Ishikawa (cell line): ENCODE data around the gene PRKCE.

Source experiments
- CREB1 ChIP-seq: IDR thresholded peaks from 2 replicates; pipeline ENCODE4 v1.6.1; 2012; ENCODE audit warnings: low read depth
- EGR1 ChIP-seq: IDR thresholded peaks from 2 replicates; pipeline ENCODE4 v1.6.1; 2012
- EP300 ChIP-seq: IDR thresholded peaks from 2 replicates; pipeline ENCODE4 v1.6.1; 2012; ENCODE audit warnings: borderline replicate concordance
- FOXM1 ChIP-seq: IDR thresholded peaks from 2 replicates; pipeline ENCODE4 v1.6.1; 2012; ENCODE audit warnings: low read depth, borderline replicate concordance
- MAX ChIP-seq: IDR thresholded peaks from 2 replicates; pipeline ENCODE4 v1.6.1; 2012
- RAD21 ChIP-seq: IDR thresholded peaks from 2 replicates; pipeline ENCODE4 v1.6.1; 2012; ENCODE audit warnings: low read depth
- TAF1 ChIP-seq: IDR thresholded peaks from 2 replicates; pipeline ENCODE4 v1.6.1; 2012; ENCODE audit warnings: low read depth, mild to moderate bottlenecking
- TCF12 ChIP-seq: IDR thresholded peaks from 2 replicates; pipeline ENCODE4 v1.6.1; 2012; ENCODE audit warnings: low read depth
- USF1 ChIP-seq: IDR thresholded peaks from 2 replicates; pipeline ENCODE4 v1.6.1; 2012

GRCh38 chr2:46050489-46050888 lies 399.0 kb downstream of the PRKCE start:
- TF ChIP-seq EGR1, result no peak
- no peak for TF ChIP-seq EP300
- no peak for TF ChIP-seq USF1
- TF ChIP-seq RAD21, result no peak
- no peak for TF ChIP-seq CREB1
- TF ChIP-seq MAX, result no peak
- no peak for TF ChIP-seq TAF1
- TF ChIP-seq TCF12, result no peak
- no peak for TF ChIP-seq FOXM1
